Measurements from ENCODE around the gene EXPH5.

The EXPH5 gene

GRCh38 chr11:108562746-108563581 is 30.6 kb downstream of the EXPH5 start:
- no peak for DNase-seq (ENCODE audit: low spot score)

- no peak for DNase-seq (ENCODE audit: low spot score)
These were observed 32.0 kb downstream of the EXPH5 start for GRCh38 chr11:108561535-108561991.

DNA sequence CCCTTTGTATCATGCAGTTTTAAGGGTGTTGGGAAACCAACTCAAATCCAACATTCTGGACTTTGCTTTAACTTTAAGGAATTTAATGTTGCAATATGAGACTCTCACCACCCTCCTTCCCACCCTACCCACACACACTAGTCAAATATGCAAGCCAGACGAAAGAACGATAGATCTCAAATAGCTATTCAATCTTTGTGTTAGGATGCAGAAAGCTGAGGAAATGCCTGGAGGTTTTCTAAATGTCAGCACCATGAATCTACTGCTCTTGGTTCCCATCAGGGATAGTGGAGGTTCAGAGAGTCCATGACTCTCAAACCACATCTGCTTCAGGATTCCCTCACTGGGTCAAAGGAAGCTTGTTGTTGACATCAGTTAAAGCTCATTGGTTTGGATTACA is 33.7 kb downstream of the EXPH5 start:
- DNase-seq (ENCODE audit: low spot score): no peak

- no peak for DNase-seq (ENCODE audit: low spot score)
These were observed 34.2 kb downstream of the EXPH5 start for GRCh38 chr11:108559340-108559739.

GRCh38 chr11:108558222-108558621 is 35.3 kb downstream of the EXPH5 start:
- no peak for DNase-seq (ENCODE audit: low spot score)

- no peak for DNase-seq (ENCODE audit: low spot score)
These were observed 37.5 kb downstream of the EXPH5 start for GRCh38 chr11:108556019-108556418.

GRCh38 chr11:108551651-108552462 is 41.7 kb downstream of the EXPH5 start:
- no peak for DNase-seq (ENCODE audit: low spot score)

DNA sequence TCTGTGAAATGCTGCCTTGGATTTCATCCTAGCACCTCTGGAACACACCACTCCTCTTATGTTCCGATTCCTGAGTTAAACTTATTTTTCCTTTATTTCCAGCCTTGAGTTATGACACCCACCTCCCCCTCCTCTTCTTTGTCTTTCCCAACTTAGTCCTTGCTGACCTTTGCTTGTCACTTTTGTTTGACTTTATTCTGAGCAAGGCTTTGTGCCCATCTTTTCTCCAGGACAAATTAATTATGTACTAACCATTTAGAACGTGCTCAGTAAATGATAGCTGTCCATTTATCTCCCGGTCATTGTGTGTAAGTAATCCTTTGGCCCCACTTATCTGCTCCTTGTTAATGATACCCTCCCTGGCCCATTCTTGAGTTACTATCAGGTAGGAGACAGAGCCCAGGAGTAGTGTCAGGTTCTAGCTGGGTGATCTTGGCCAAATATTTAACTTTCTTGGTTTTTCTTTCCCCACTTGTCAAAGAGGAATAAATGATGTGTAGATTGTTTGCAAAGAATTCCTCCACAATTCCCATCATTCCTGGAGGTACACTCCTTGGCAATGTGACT is 44.2 kb downstream of the EXPH5 start:
- DNase-seq (ENCODE audit: low spot score): no peak

DNA sequence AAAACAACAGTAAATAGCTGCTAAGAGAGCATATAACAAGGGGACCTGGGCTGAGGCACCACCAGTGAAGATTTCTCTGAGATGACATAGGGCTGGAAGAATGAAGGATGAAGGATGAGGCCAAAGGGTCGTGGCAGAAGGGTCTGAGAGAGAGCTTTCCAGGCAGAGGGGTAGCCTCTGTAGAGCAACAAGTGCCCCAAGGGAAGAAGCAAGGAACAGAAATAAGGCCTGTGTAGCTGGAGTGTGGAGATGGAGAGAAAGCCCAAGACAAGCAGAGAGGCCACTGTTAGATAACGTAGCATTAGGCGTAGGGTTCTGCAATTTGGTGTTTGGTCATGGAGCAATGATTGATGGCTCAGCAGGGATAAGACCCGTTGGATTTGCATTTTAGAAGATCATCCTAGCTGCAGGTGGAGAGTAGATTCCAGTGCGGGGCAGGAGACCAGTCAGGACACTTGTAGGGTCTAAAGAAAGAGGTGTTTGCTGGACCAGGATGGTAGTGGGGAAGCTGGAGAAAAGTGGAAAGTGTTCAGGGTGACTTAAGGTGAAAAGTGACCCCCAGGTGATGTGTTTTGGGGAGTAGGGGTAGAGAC is 47.6 kb downstream of the EXPH5 start:
- DNase-seq (ENCODE audit: low spot score): no peak

- DNase-seq (ENCODE audit: low spot score): no peak
These were observed 50.1 kb downstream of the EXPH5 start for GRCh38 chr11:108543316-108543964.

DNA sequence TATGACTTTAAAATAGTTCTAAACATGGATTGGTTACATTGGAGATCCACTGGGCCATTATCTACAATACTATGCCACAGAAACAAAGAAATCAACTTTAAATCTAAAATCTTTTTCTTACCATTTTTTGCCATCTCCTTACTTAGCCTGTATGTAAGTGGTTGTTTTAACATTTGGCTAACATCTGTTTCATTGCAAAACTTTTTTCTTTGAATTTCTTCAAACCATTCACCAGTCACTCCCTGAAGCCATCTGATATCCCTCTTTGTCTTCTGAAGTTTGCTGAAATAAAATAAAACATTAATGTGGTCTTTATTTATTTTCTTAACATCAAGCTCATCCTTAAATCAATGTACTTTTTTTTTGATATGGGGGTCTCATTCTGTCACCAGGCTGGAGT is 52.0 kb downstream of the EXPH5 start:
- DNase-seq (ENCODE audit: low spot score): no peak

GRCh38 chr11:108538502-108538901 is 55.1 kb downstream of the EXPH5 start:
- no peak for DNase-seq (ENCODE audit: low spot score)

DNA sequence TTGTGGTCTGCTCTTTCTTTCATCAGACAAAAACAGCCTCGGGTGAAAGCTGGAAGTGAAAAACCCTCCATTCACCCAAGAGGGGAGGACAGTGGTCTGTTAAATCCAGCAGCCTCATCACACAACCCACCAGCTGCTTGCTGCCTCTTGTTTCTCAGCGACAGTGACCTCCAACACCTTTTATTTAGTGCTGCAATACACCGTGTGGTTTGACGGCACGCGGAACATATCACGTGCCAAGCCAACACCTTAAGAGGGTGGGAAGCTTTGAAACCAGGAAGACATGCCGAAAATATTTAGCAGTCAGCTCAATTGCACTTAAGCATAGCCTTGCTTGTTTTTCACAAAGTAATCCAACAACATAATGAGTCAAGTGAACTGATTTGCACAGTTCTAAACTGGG is 55.5 kb downstream of the EXPH5 start:
- DNase-seq (ENCODE audit: low spot score): no peak

DNA sequence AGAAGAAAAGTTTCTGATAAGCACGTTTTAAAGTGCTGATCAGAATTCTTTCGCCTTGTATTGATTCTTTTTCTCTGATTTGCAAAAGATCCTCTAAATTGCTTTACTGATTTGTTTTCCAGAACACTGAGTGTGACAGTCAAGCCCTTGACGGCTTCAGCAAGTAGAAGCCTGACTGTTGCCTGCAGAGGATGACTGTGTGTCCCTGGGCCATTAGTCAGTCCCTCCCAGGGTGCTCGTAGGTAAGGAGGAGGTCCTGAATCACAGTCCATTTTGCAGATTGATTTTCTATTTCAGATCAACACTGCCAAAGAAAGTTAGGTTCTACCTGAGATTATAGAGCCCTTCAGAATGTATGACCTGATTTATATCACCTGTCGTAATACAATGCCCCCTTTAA is 56.8 kb downstream of the EXPH5 start:
- no peak for DNase-seq (ENCODE audit: low spot score)

DNA sequence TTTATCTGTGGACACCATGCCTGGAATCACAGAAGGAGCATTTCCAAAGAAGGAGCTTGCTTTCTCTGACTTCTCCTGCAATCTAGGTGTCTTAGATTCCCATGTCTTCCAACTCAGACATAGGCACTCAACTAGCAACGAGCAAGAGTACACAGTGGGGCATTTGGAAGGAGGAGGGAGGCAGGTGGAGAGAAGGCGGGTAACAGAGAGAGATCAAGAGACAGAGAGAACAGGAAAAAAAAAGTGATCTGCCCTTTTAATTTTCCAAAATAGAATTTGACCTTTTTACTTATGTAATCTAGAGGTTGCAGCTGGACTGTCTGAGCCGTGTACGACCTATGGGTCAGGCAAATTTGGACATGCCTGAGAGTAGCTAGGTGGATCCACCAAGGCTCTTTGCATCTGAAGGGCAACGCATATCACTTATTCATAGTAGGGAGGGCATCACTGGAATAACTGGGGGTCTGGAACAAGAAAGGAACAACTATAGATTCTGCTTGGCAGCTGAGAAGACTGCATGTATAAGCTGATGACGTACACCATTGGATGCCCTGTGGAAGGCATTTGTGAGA is 58.1 kb downstream of the EXPH5 start:
- no peak for DNase-seq (ENCODE audit: low spot score)

DNA sequence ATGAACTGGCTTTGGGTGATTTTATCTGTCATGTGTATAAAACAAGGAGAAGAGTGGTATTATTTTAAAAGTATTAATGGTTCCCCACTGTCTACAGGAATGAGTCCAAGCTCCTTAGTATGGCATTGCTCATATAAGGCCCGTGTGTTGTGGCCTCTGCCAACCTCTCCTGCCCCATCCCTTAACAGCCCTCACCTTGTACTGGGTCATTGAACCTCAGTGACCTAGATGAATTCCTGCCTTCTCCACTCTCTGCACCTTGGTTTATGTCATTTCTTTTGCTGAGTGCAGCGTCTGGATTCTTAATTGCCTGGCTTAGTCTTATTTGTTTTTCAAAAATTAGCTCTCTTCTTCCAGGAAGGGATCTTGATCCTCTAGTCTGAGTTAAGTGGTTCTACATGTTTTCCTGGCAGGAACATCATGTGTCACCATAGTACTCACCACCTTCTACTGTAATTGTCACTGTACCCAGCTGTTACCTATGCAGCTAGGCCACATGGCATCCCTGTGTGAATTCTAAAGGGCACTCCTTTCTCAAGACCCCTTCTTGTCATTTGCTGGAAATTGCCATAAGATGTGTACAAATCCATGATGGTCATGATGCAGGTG is 59.2 kb downstream of the EXPH5 start:
- no peak for DNase-seq (ENCODE audit: low spot score)

DNA sequence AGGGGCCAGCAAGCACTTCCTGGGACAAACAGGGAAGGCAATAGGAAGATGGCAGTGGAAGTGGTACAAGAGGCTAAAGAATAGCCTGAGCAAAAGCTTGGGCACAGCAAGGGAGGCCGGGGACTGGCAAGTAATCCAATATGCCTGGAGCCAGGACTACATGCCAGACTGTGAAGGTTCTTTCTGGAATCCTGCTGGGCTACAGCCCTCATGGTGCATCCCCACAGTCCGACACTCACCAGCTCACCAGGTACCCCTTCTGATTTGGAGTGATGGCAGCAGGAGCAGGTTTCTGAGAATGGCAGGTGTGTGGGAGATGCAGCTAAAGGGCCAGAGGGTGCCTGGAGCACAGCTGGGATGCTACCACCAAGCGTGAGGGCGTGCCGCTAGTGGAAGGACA is 63.1 kb downstream of the EXPH5 start:
- DNase-seq (ENCODE audit: low spot score): no peak

- DNase-seq (ENCODE audit: low spot score): no peak
These were observed 66.2 kb downstream of the EXPH5 start for GRCh38 chr11:108527382-108527781.

DNA sequence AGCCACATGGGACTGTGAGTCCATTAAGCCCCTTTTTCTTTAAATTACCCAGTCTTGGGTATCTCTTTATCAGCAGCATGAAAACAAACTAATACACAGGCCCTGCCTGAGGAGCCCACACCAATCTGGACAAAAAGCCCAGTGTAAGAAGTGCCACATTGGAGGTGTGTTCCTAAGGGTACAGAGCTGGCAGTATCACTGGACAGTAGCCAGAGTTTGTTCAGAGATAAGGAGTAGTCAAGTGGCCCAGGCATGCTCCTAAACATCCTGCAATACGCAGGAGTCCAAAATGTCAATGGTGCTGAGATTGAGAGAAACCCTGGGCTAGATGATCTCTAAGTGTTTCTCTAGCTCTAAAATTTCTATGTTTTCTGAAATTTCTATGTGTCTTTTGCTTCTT is 68.4 kb downstream of the EXPH5 start:
- no peak for DNase-seq (ENCODE audit: low spot score)

GRCh38 chr11:108524422-108524821 is 69.1 kb downstream of the EXPH5 start:
- no peak for DNase-seq (ENCODE audit: low spot score)

- DNase-seq (ENCODE audit: low spot score): no peak
These were observed 71.2 kb downstream of the EXPH5 start for GRCh38 chr11:108522318-108522717.
